ENCODE measurements around the gene PRSS36. TPM values are rescaled to one million over a fixed set of nuclear protein-coding genes. Genes with fewer than 3 reads are reported as not detected.
"Not testable (repeated sequence)": the region's sequence is repeated elsewhere in the genome, so short reads cannot be mapped to it uniquely, and the experiment has no call there.

Gene PRSS36
- total RNA-seq, 1 donor = 1.2 TPM

DNA sequence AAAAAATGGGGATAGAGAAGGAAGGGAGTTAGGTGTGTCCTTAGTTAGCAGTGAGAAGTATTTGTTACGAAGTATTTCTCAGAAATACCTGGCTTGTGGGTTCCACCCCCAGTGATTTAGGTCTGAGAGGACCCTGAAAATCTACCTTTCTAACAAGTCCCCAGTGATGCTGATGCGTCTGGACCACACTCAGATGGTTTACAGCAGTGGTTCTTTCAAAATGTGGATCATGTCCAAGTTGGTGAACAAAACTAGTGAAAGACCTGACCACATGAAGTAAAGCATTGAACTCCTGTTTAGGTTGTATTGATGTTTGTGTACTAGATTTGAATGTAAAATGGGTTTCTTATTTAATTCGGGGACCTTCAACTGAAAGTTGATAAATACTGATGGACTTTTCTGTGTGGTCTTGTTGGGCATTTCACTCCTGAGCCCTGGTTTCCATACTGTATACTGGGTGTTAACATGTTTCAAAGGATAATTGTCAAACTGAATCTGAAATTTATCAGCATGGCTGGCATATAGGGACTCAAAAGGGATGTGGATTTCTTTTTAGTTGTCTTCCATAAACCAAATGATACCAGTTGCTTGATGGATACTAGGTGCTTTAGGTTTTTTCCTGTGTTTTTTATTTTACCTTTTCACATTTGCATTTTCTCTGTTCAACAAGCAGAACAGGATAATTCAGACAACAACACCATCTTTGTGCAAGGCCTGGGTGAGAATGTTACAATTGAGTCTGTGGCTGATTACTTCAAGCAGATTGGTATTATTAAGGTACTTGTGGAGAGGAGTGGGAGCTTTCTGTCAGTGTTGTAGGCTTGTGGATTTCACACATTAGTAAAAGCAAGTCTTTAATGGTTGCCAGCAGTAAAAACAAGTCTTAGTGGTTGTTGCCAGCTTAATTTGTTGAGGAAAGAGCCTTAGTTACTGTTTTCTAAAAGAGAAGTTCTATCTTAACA is 38.9 kb upstream of the PRSS36 start:
- no peaks in the 10 kb centered on the region for H3K9me3 ChIP-seq (ENCODE audit: low read depth, low read length)
- no peak overlapping the region for H3K4me3 ChIP-seq (ENCODE audit: low read length)
- H3K4me1 ChIP-seq (ENCODE audit: insufficient read depth, low read length) = peaks cover 57% of the 10 kb centered on the region
- H3K27me3 ChIP-seq (ENCODE audit: insufficient read depth, low read length) = no peaks in the 10 kb centered on the region

GRCh38 chr16:31187808-31188189 is 37.9 kb upstream of the PRSS36 start:
- Histone ChIP-seq H3K4me3 (ENCODE audit: low read length) (no peak overlapping the region), H3K9me3 (ENCODE audit: low read depth, low read length) (no peaks in the 10 kb centered on the region), H3K27me3 (ENCODE audit: insufficient read depth, low read length) (no peaks in the 10 kb centered on the region), H3K4me1 (ENCODE audit: insufficient read depth, low read length) (peaks cover 60% of the 10 kb centered on the region)

GRCh38 chr16:31186930-31187807 is 37.3 kb upstream of the PRSS36 start:
- Histone ChIP-seq H3K4me1 (ENCODE audit: insufficient read depth, low read length) (peaks cover 66% of the 10 kb centered on the region), H3K4me3 (ENCODE audit: low read length) (no peak overlapping the region), H3K9me3 (ENCODE audit: low read depth, low read length) (no peaks in the 10 kb centered on the region), H3K27me3 (ENCODE audit: insufficient read depth, low read length) (no peaks in the 10 kb centered on the region)

- no peak overlapping the region for H3K4me3 ChIP-seq (ENCODE audit: low read length)
- no peaks in the 10 kb centered on the region for H3K27me3 ChIP-seq (ENCODE audit: insufficient read depth, low read length)
- H3K4me1 ChIP-seq (ENCODE audit: insufficient read depth, low read length) = peaks cover 76% of the 10 kb centered on the region
- no peaks in the 10 kb centered on the region for H3K9me3 ChIP-seq (ENCODE audit: low read depth, low read length)
These were observed 36.3 kb upstream of the PRSS36 start for GRCh38 chr16:31186176-31186575.

GRCh38 chr16:31185339-31185738 is 35.5 kb upstream of the PRSS36 start:
- no peak overlapping the region for H3K4me3 ChIP-seq (ENCODE audit: low read length)
- H3K4me1 ChIP-seq (ENCODE audit: insufficient read depth, low read length) = peaks cover 78% of the 10 kb centered on the region
- H3K27me3 ChIP-seq (ENCODE audit: insufficient read depth, low read length) = no peaks in the 10 kb centered on the region

GRCh38 chr16:31184888-31185287 is 35.0 kb upstream of the PRSS36 start:
- no peak overlapping the region for H3K4me3 ChIP-seq (ENCODE audit: low read length)
- H3K4me1 ChIP-seq (ENCODE audit: insufficient read depth, low read length) = peaks cover 77% of the 10 kb centered on the region
- no peaks in the 10 kb centered on the region for H3K27me3 ChIP-seq (ENCODE audit: insufficient read depth, low read length)

More at GRCh38 chr16:31185339-31185738, 35.5 kb upstream of the PRSS36 start:
- no peaks in the 10 kb centered on the region for H3K9me3 ChIP-seq (ENCODE audit: low read depth, low read length)

DNA sequence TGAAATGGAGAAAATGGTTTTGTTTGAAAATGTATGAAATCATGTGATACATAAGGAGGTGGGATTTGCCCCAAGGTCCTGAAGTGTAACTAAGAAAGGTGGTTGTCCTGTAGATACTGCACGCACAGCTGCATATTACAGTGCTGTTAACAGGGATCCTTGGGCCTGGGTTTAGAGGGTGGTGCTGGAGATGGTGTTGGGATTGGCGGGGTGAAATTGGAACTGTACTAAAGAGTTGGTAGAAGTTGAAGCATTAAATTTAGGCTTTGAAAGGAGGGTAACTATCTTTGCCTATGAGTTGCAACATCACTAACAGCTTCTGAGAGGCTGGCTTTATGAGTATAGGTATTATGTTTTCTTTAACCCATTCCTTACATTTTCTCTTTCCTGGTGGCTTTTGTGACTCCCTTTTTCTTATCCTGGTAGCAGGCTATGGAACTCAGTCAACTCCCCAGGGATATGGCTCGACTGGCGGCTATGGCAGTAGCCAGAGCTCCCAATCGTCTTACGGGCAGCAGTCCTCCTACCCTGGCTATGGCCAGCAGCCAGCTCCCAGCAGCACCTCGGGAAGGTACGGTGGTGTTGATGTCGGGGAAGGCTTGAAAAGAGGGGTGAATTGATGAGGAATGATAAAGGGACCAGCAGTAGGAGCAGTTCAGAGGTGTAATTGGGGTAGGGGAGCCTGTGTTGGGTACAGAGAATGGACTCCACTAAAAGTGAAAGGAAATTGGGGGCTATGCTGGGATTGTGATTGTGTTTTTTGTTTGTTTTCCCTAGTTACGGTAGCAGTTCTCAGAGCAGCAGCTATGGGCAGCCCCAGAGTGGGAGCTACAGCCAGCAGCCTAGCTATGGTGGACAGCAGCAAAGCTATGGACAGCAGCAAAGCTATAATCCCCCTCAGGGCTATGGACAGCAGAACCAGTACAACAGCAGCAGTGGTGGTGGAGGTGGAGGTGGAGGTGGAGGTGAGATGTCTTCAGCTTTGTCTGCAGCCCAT is 33.9 kb upstream of the PRSS36 start:
- peaks cover 77% of the 10 kb centered on the region for H3K4me1 ChIP-seq (ENCODE audit: insufficient read depth, low read length)
- H3K4me3 ChIP-seq (ENCODE audit: low read length) = no peak overlapping the region
- no peaks in the 10 kb centered on the region for H3K27me3 ChIP-seq (ENCODE audit: insufficient read depth, low read length)
- H3K9me3 ChIP-seq (ENCODE audit: low read depth, low read length) = no peaks in the 10 kb centered on the region

More at GRCh38 chr16:31184888-31185287, 35.0 kb upstream of the PRSS36 start:
- no peaks in the 10 kb centered on the region for H3K9me3 ChIP-seq (ENCODE audit: low read depth, low read length)

- Histone ChIP-seq H3K4me3 (ENCODE audit: low read length) (peak overlapping the region; percentile 7), H3K9me3 (ENCODE audit: low read depth, low read length) (no peaks in the 10 kb centered on the region), H3K4me1 (ENCODE audit: insufficient read depth, low read length) (peaks cover 81% of the 10 kb centered on the region), H3K27me3 (ENCODE audit: insufficient read depth, low read length) (no peaks in the 10 kb centered on the region)
These were observed 32.5 kb upstream of the PRSS36 start for GRCh38 chr16:31182391-31182790.

GRCh38 chr16:31181102-31181830 is 31.4 kb upstream of the PRSS36 start:
- Histone ChIP-seq H3K4me1 (ENCODE audit: insufficient read depth, low read length) (peaks cover 82% of the 10 kb centered on the region), H3K27me3 (ENCODE audit: insufficient read depth, low read length) (no peaks in the 10 kb centered on the region), H3K9me3 (ENCODE audit: low read depth, low read length) (no peaks in the 10 kb centered on the region), H3K4me3 (ENCODE audit: low read length) (peak overlapping the region; percentile 99)

- Histone ChIP-seq H3K4me1 (ENCODE audit: insufficient read depth, low read length) (peaks cover 69% of the 10 kb centered on the region), H3K9me3 (ENCODE audit: low read depth, low read length) (no peaks in the 10 kb centered on the region), H3K27me3 (ENCODE audit: insufficient read depth, low read length) (no peaks in the 10 kb centered on the region), H3K4me3 (ENCODE audit: low read length) (peak within 1 kb of the TSS; percentile 99)
These were observed 30.0 kb upstream of the PRSS36 start, which contains the start of gene FUS for GRCh38 chr16:31179747-31180459. FUS (plus strand) TSS chr16:31180139; CDS start chr16:31180215, 76 bp downstream.

GRCh38 chr16:31179219-31179746 is 29.4 kb upstream of the PRSS36 start:
- peaks cover 63% of the 10 kb centered on the region for H3K4me1 ChIP-seq (ENCODE audit: insufficient read depth, low read length)
- H3K4me3 ChIP-seq (ENCODE audit: low read length) = peak overlapping the region; percentile 99
- no peaks in the 10 kb centered on the region for H3K9me3 ChIP-seq (ENCODE audit: low read depth, low read length)
- no peaks in the 10 kb centered on the region for H3K27me3 ChIP-seq (ENCODE audit: insufficient read depth, low read length)

DNA sequence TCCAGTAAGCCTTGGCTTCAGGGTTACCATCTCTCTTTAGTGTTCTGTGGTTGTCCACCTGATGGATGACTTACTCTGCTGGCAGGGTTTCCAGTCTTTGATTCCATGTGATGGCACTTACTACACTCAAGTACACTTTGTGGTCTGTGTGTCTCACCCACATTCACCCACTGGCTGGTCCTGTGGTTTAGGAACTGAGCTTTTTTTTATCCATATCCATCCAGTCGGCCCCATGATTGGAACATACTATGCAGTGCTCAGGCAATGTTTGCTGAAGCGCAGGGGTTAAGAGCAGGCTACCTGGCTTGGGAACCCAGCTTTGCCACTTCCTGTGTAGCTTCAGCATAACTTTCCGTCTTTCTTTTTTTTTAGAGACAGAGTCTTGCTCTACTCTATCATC is 27.3 kb upstream of the PRSS36 start:
- no peak overlapping the region for H3K4me3 ChIP-seq (ENCODE audit: low read length)

DNA sequence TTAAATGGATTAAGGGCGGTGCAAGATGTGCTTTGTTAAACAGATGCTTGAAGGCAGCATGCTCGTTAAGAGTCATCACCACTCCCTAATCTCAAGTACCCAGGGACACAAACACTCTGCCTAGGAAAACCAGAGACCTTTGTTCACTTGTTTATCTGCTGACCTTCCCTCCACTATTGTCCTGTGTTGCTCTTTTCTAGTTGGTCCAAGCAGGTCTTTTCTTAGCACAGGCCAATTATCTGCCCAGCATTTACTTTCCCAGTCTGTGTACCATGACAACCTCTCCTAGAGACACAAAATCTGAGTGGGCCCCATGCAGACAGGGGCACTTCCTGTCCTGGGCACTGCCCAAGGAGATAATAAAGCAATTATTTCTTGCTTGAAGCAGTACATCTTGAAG is 20.2 kb upstream of the PRSS36 start:
- not testable (repeated sequence) for H3K4me1 ChIP-seq (ENCODE audit: insufficient read depth, low read length); H3K27me3 ChIP-seq (ENCODE audit: insufficient read depth, low read length)

More for the DNA sequence above, 27.3 kb upstream of the PRSS36 start:
- Histone ChIP-seq H3K27me3 (ENCODE audit: insufficient read depth, low read length) (no peaks in the 10 kb centered on the region), H3K9me3 (ENCODE audit: low read depth, low read length) (no peaks in the 10 kb centered on the region), H3K4me1 (ENCODE audit: insufficient read depth, low read length) (peaks cover 42% of the 10 kb centered on the region)

More for the DNA sequence above, 20.2 kb upstream of the PRSS36 start:
- H3K4me3 ChIP-seq (ENCODE audit: low read length); H3K9me3 ChIP-seq (ENCODE audit: low read depth, low read length): not testable (repeated sequence)

Measured in mononuclear cell (primary cell).